Measurements from ENCODE around the gene EXD3.

GRCh38 chr9:137405677-137406081 is 17.3 kb downstream of the EXD3 start:
- TF ChIP-seq CTCF (IDR thresholded peaks at IDR 0.05 in 2 of 3, conservative IDR thresholded peaks at IDR 0.05 in 1 of 3; ENCODE audit: insufficient read depth in 2 of 3, low read depth in 1 of 3, low read length in 3 of 3) (no peak), MTA1 (IDR thresholded peaks at IDR 0.05; ENCODE audit: borderline replicate concordance) (no peak), NRF1 (conservative IDR thresholded peaks at IDR 0.05 in 1 of 2, IDR thresholded peaks at IDR 0.05 in 1 of 2) (no peak), HCFC1 (IDR thresholded peaks at IDR 0.05; ENCODE audit: low read depth, low read length) (no peak), POLR2A (conservative IDR thresholded peaks at IDR 0.05) (no peak), ZNF165 (CRISPR knock-in tag; IDR thresholded peaks at IDR 0.05; ENCODE audit: borderline replicate concordance) (no peak), BDP1 (IDR thresholded peaks at IDR 0.05; ENCODE audit: insufficient read depth, insufficient read length) (no peak), KLF1 (tag; IDR thresholded peaks at IDR 0.05) (no peak)
- TF ChIP-seq, protein P1, sequence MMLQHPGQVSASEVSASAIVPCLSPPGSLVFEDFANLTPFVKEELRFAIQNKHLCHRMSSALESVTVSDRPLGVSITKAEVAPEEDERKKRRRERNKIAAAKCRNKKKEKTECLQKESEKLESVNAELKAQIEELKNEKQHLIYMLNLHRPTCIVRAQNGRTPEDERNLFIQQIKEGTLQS (IDR thresholded peaks at IDR 0.05) = no peak
- TF ChIP-seq, protein P1 (CRISPR knock-in tag; conservative IDR thresholded peaks at IDR 0.05) = no peak
- TF ChIP-seq, protein P2, sequence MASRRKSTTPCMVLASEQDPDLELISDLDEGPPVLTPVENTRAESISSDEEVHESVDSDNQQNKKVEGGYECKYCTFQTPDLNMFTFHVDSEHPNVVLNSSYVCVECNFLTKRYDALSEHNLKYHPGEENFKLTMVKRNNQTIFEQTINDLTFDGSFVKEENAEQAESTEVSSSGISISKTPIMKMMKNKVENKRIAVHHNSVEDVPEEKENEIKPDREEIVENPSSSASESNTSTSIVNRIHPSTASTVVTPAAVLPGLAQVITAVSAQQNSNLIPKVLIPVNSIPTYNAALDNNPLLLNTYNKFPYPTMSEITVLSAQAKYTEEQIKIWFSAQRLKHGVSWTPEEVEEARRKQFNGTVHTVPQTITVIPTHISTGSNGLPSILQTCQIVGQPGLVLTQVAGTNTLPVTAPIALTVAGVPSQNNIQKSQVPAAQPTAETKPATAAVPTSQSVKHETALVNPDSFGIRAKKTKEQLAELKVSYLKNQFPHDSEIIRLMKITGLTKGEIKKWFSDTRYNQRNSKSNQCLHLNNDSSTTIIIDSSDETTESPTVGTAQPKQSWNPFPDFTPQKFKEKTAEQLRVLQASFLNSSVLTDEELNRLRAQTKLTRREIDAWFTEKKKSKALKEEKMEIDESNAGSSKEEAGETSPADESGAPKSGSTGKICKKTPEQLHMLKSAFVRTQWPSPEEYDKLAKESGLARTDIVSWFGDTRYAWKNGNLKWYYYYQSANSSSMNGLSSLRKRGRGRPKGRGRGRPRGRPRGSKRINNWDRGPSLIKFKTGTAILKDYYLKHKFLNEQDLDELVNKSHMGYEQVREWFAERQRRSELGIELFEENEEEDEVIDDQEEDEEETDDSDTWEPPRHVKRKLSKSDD (conservative IDR thresholded peaks at IDR 0.05; ENCODE audit: low read length) = no peak
